Rectal smooth muscle tissue (tissue), 1 donor: Measurements from ENCODE around the gene DESI1.
"Not testable (repeated sequence)": the region's sequence is repeated elsewhere in the genome, so short reads cannot be mapped to it uniquely, and the experiment has no call there.

ENCODE experiments used
- H3K27ac ChIP-seq: one replicate; pipeline ENCODE4 v1.7.0; 2013; ENCODE audit warnings: low read depth, low read length, inconsistent platforms
- H3K27me3 ChIP-seq: one replicate; pipeline ENCODE4 v1.7.0; 2013; ENCODE audit warnings: low read length; ENCODE audit not compliant: control insufficient read depth, insufficient read depth
- H3K36me3 ChIP-seq: one replicate; pipeline ENCODE4 v1.7.0; 2013; ENCODE audit warnings: low read length; ENCODE audit not compliant: control insufficient read depth, insufficient read depth
- H3K4me1 ChIP-seq: one replicate; pipeline ENCODE4 v1.7.0; 2013; ENCODE audit warnings: low read length; ENCODE audit not compliant: control insufficient read depth, insufficient read depth
- H3K4me3 ChIP-seq: one replicate; pipeline ENCODE4 v1.7.0; 2013; ENCODE audit warnings: low read length
- H3K9ac ChIP-seq: one replicate; pipeline ENCODE4 v1.7.0; 2013; ENCODE audit warnings: low read length

DESI1 gene

DNA sequence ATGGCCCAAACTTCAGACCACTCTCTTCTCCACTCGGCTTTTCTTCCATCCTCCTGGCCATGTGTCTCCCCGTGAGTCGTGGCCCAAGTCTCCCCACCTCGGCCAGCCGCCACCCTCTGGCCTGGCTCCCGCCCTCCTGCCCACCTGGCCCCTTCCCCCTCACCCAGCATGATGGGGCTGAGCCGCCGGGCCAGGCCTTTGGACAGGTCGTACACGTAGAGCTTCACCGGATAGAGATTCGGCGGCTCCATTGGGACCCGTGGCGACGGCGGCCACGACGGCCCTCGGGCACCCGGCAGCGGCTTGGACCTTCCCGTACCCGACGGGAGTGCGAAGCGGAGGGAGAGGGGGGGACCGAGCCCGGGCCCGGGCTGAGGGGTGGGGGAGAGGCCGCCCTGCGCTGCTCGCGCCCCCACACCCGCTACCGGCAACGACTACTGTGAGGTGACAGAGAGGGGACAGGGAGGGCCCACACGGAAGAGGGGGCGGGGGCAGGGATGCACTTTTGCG lies at the start of gene DESI1:
DESI1 (minus strand) TSS at position 455 of the 510 bp plus-strand sequence; CDS start at position 251, 204 bp downstream.
- H3K4me1 ChIP-seq: peaks cover 16% of the 10 kb centered on the region

DNA sequence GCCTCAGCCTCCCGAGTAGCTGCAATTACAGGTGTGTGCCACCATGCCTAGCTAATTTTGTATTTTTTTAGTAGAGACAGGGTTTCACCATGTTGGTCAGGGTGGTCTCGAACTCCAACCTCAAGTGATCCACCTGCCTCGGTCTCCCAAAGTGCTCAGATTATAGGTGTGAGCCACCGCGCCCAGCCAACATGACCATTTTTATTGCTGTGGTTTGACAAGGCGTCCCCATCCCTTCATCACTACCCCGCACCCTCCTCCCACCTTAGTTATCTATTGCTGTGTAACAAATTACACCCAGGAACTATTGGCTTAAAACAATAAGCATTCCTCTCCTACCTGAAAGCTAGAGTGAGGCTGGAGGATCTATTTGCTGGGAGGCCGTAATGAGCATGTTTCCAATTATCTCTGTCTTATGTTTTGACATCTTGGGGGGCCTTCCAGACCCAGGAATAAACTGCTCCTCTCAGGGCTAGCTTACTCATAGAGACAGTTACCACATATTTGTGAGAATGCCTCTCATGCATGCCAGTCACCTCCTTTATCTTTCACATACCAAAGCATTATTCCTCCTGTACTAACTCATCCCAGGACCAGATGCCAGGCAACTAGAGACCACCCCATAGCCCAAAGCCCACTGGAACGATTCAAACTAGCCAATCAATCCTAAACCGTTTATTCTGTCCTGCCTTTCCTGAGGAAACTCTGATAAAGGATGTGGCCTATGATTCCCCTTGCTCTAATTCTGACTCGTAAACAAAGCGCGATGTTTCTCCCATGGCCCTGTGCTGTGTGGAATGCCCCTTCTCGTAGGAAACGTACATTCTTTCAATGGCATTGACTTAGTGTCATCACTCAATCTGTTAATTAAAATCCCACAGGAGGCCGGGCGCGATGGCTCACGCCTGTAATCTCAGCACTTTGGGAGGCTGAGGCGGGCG lies 48.4 kb upstream of the DESI1 start:
- H3K4me3 ChIP-seq: no peak overlapping the region
- H3K27ac ChIP-seq: no peak overlapping the region

More for the DNA sequence above, at the start of gene DESI1:
- peaks cover 8% of the 10 kb centered on the region for H3K36me3 ChIP-seq
- peak within 1 kb of the TSS; percentile 91 for H3K9ac ChIP-seq
- peak within 1 kb of the TSS; percentile 98 for H3K27ac ChIP-seq
- no peaks in the 10 kb centered on the region for H3K27me3 ChIP-seq
- H3K4me3 ChIP-seq: peak within 1 kb of the TSS; percentile 81

DNA sequence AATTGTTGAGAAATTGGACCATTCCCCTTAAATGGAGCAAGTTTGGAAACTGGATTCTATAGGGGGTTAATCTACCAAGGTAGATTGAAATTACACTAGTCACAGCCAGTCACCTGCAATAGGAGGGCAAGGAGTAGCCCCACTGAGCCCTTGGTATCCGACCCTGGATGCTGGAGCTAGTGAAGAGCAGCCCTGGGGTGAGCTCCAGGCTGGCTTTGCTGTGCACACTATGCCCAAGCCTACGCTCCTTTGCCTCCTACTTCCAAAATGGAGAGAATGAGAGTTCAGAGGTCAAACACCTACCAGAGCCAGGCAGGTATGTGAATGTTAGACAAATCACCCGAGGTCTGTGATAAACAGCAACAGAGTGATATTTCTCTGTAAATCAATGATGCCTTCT lies 44.1 kb upstream of the DESI1 start:
- Histone ChIP-seq H3K27me3 (no peaks in the 10 kb centered on the region), H3K36me3 (peaks cover 38% of the 10 kb centered on the region), H3K4me1 (no peaks in the 10 kb centered on the region), H3K27ac (no peak overlapping the region), H3K4me3 (no peak overlapping the region), H3K9ac (no peak overlapping the region)

More for the DNA sequence above, 48.4 kb upstream of the DESI1 start:
- Histone ChIP-seq H3K4me1 (no peaks in the 10 kb centered on the region), H3K27me3 (no peaks in the 10 kb centered on the region), H3K36me3 (peaks cover 12% of the 10 kb centered on the region), H3K9ac (no peak overlapping the region)

DNA sequence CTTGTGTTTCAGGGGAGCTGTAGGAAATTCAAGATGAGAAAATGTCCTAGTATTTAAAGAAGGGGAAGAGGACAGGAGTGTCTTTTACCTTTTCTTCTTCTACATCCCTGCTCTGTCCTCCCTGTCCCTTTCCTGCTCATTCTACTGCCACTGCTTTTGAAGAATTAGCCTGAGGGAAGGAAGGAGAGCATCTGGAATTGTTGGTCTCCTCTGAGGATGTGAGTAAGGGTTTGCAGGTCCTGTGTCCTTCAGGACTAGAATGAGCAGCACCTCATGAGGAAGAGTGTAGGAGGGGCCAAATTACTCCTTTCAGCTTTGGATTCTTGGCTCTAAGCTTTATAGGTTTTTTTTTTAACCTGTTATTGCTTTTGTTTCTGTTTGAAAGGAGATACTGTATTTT lies 43.6 kb upstream of the DESI1 start:
- no peaks in the 10 kb centered on the region for H3K27me3 ChIP-seq
- no peak overlapping the region for H3K9ac ChIP-seq
- peaks cover 42% of the 10 kb centered on the region for H3K36me3 ChIP-seq
- no peak overlapping the region for H3K27ac ChIP-seq
- no peaks in the 10 kb centered on the region for H3K4me1 ChIP-seq
- H3K4me3 ChIP-seq: no peak overlapping the region

GRCh38 chr22:41663594-41663993 lies 42.8 kb upstream of the DESI1 start:
- not testable (repeated sequence) for H3K27ac ChIP-seq
- H3K36me3 ChIP-seq: peaks cover 48% of the 10 kb centered on the region

GRCh38 chr22:41661713-41662112 lies 40.9 kb upstream of the DESI1 start:
- Histone ChIP-seq H3K4me1 (no peaks in the 10 kb centered on the region), H3K9ac (no peak overlapping the region), H3K36me3 (peaks cover 62% of the 10 kb centered on the region), H3K27ac (no peak overlapping the region), H3K4me3 (no peak overlapping the region), H3K27me3 (no peaks in the 10 kb centered on the region)

More at GRCh38 chr22:41663594-41663993, 42.8 kb upstream of the DESI1 start:
- H3K4me1 ChIP-seq, H3K9ac ChIP-seq, H3K27me3 ChIP-seq, H3K4me3 ChIP-seq: not testable (repeated sequence)

GRCh38 chr22:41661088-41661487 lies 40.2 kb upstream of the DESI1 start:
- H3K9ac ChIP-seq: no peak overlapping the region
- H3K27ac ChIP-seq: no peak overlapping the region
- no peaks in the 10 kb centered on the region for H3K27me3 ChIP-seq
- peaks cover 66% of the 10 kb centered on the region for H3K36me3 ChIP-seq
- H3K4me3 ChIP-seq: no peak overlapping the region
- no peaks in the 10 kb centered on the region for H3K4me1 ChIP-seq

- H3K27me3 ChIP-seq: no peaks in the 10 kb centered on the region
- peaks cover 71% of the 10 kb centered on the region for H3K36me3 ChIP-seq
- no peak overlapping the region for H3K9ac ChIP-seq
- no peaks in the 10 kb centered on the region for H3K4me1 ChIP-seq
- no peak overlapping the region for H3K4me3 ChIP-seq
- no peak overlapping the region for H3K27ac ChIP-seq
Observed at GRCh38 chr22:41660416-41660815, 39.6 kb upstream of the DESI1 start.

GRCh38 chr22:41659941-41660340 lies 39.1 kb upstream of the DESI1 start:
- Histone ChIP-seq H3K4me1 (no peaks in the 10 kb centered on the region), H3K9ac (no peak overlapping the region), H3K4me3 (no peak overlapping the region), H3K27me3 (no peaks in the 10 kb centered on the region), H3K27ac (no peak overlapping the region), H3K36me3 (peaks cover 68% of the 10 kb centered on the region)

DNA sequence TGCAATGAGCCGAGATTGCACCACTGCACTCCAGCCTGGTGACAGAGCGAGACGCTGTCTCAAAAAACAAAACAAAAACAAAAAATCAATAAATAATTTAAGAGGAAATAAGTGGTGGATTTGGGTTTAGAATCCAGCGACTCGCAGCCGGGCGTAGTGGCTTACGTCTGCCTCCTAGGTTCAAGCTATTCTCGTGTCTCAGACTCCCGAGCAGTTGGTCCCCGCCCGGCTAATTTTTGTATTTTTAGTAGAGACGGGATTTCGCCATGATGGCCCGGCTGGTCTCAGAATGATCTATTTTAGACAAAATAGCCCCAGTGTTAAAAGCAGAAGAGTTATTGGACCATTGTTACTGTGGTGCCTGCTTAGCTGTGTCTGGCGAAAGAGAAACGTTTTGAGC lies 38.0 kb upstream of the DESI1 start:
- Histone ChIP-seq H3K9ac (no peak overlapping the region), H3K36me3 (peaks cover 69% of the 10 kb centered on the region), H3K27me3 (no peaks in the 10 kb centered on the region), H3K27ac (no peak overlapping the region), H3K4me3 (no peak overlapping the region), H3K4me1 (no peaks in the 10 kb centered on the region)

DNA sequence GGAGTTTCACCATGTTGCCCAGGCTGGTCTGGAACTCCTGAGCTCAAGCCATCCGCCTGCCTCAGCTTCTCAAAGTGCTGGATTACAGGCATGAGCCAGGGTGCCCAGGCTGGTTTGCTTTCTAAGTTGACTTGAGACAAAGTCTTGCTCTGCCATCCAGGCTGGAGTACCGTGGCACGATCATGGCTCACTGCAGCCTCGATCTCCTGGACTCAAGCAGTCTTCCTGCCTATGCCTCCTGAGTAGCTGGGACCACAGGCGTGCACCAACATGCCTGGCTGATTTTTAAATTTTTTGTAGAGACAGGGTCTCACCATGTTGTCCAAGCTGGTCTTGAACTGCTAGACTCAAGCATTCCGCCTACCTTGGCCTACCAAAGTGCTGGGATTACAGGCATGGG lies 36.9 kb upstream of the DESI1 start:
- Histone ChIP-seq H3K27me3 (no peaks in the 10 kb centered on the region), H3K36me3 (peaks cover 71% of the 10 kb centered on the region), H3K9ac (no peak overlapping the region), H3K27ac (no peak overlapping the region), H3K4me1 (no peaks in the 10 kb centered on the region), H3K4me3 (no peak overlapping the region)

- Histone ChIP-seq H3K4me3 (no peak overlapping the region), H3K27ac (no peak overlapping the region), H3K36me3 (peaks cover 70% of the 10 kb centered on the region), H3K4me1 (no peaks in the 10 kb centered on the region), H3K9ac (no peak overlapping the region), H3K27me3 (no peaks in the 10 kb centered on the region)
Observed at GRCh38 chr22:41656556-41656955, 35.7 kb upstream of the DESI1 start.

DNA sequence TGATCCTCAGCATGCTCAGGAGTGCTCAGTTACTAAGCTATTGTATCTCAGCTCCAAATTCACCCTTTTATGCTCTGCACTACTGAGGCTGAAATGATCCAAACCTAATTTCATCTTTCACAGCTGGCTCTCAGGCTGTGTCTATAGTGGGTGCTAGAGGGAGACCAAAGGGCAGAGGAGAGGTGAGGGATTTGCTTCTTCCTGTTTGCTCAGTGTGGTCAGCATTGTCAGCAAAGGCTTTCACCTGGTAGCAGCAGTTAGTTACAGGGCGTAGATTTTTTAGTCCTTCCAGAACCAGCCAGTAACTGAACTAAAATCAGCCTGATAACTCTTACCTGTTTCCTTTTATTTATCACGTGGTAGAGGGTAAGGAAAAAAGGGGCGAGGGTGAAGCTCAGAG lies 33.5 kb upstream of the DESI1 start:
- peaks cover 65% of the 10 kb centered on the region for H3K36me3 ChIP-seq

More for the DNA sequence above, 33.5 kb upstream of the DESI1 start:
- no peak overlapping the region for H3K4me3 ChIP-seq
- no peak overlapping the region for H3K27ac ChIP-seq
- no peaks in the 10 kb centered on the region for H3K4me1 ChIP-seq
- no peak overlapping the region for H3K9ac ChIP-seq
- no peaks in the 10 kb centered on the region for H3K27me3 ChIP-seq
